GM12801 (cell line): Measurements from ENCODE around the gene ANKRD17.

ENCODE experiments used
- CTCF ChIP-seq: IDR thresholded peaks from one replicate; pipeline ENCODE4 v1.5.1; 2011; ENCODE audit warnings: control low read depth; ENCODE audit not compliant: insufficient read length; ENCODE audit errors: extremely low read depth

Gene ANKRD17

GRCh38 chr4:73080789-73081188 lies 177.8 kb downstream of the ANKRD17 start:
- no peak for TF ChIP-seq CTCF

- TF ChIP-seq CTCF: no peak
Observed at GRCh38 chr4:73075832-73076231, 182.8 kb downstream of the ANKRD17 start.

- no peak for TF ChIP-seq CTCF
Observed at GRCh38 chr4:73070074-73070390, 188.6 kb downstream of the ANKRD17 start.

GRCh38 chr4:73069338-73070073 lies 189.1 kb downstream of the ANKRD17 start, which contains the start of gene COX18:
Gene COX18, minus strand, starts transcription at chr4:73069716. Its CDS starts 67 bp downstream, at chr4:73069649.
- no peak for TF ChIP-seq CTCF

GRCh38 chr4:73068491-73069337 lies 189.9 kb downstream of the ANKRD17 start:
- no peak for TF ChIP-seq CTCF

- no peak for TF ChIP-seq CTCF
Observed at GRCh38 chr4:73067971-73068394, 190.6 kb downstream of the ANKRD17 start.

- TF ChIP-seq CTCF: no peak
Observed at GRCh38 chr4:73066928-73067327, 191.7 kb downstream of the ANKRD17 start.
